ENCODE results near the gene KCND3. TPM values are rescaled to one million over a fixed set of nuclear protein-coding genes. Genes with fewer than 3 reads are reported as not detected.

KCND3 gene
- total and polyA plus RNA-seq, 2 of the 4 experiments (the other 2 are of a cell fraction) = under 0.01 to 0.03 TPM

GRCh38 chr1:111976842-111977241 is 12.6 kb downstream of the KCND3 start:
- dilution Hi-C loops (cut with HindIII; ENCODE audit: low sequenced_read_pairs, unreplicated experiment) = no loop called here
- ATAC-seq (ENCODE audit: low read depth) = no peak
- H3K4me2 ChIP-seq (ENCODE audit: low read depth, low read length) = no peak overlapping the region
- H2AFZ ChIP-seq (replicated peaks; ENCODE audit: low read length, poor library complexity) = no peak overlapping the region
- WGBS, 2 experiments (ENCODE audit: extremely low coverage in 2 of 2, insufficient read length in 1 of 2) = 38% methylated on average over 1 of the region's 3 CpGs; no CpG with 5 or more reads in 1 of the 2 experiments
- no peak overlapping the region for H3K14ac ChIP-seq (replicated peaks; ENCODE audit: low read depth, low read length)
- no peaks in the 10 kb centered on the region for H3K79me1 ChIP-seq (ENCODE audit: low read depth in 1 of 2, low read length in 2 of 2)
- ChIA-PET POLR2A (ENCODE audit: unreplicated experiment) (no interaction called here), CTCF (no interaction called here)
- H2AK9ac ChIP-seq (replicated peaks; ENCODE audit: low read depth, low read length, poor library complexity) = no peak overlapping the region
- no peak overlapping the region for H3K27ac ChIP-seq (ENCODE audit: insufficient read depth, low read length)
- H2BK120ac ChIP-seq (ENCODE audit: low read depth, low read length) = no peak overlapping the region
- DNase-seq = no peak
- no peak overlapping the region for H2BK5ac ChIP-seq (ENCODE audit: low read depth, low read length, poor library complexity, severe bottlenecking)
- intact Hi-C loops (cut with micrococcal nuclease) = no loop called here
- H3K4me3 ChIP-seq (ENCODE audit: insufficient read depth, low read depth, low read length) = no peak overlapping the region
- TF ChIP-seq SMC3 (IDR thresholded peaks at IDR 0.05; ENCODE audit: low read depth, low read length) = no peak
- TF ChIP-seq, protein P1, sequence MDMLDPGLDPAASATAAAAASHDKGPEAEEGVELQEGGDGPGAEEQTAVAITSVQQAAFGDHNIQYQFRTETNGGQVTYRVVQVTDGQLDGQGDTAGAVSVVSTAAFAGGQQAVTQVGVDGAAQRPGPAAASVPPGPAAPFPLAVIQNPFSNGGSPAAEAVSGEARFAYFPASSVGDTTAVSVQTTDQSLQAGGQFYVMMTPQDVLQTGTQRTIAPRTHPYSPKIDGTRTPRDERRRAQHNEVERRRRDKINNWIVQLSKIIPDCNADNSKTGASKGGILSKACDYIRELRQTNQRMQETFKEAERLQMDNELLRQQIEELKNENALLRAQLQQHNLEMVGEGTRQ (IDR thresholded peaks at IDR 0.05; ENCODE audit: low read depth, low read length) = no peak
- TF ChIP-seq RFX5 (IDR thresholded peaks at IDR 0.05; ENCODE audit: low read depth, low read length) = no peak
- TF ChIP-seq, protein P2, sequence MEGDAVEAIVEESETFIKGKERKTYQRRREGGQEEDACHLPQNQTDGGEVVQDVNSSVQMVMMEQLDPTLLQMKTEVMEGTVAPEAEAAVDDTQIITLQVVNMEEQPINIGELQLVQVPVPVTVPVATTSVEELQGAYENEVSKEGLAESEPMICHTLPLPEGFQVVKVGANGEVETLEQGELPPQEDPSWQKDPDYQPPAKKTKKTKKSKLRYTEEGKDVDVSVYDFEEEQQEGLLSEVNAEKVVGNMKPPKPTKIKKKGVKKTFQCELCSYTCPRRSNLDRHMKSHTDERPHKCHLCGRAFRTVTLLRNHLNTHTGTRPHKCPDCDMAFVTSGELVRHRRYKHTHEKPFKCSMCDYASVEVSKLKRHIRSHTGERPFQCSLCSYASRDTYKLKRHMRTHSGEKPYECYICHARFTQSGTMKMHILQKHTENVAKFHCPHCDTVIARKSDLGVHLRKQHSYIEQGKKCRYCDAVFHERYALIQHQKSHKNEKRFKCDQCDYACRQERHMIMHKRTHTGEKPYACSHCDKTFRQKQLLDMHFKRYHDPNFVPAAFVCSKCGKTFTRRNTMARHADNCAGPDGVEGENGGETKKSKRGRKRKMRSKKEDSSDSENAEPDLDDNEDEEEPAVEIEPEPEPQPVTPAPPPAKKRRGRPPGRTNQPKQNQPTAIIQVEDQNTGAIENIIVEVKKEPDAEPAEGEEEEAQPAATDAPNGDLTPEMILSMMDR (conservative IDR thresholded peaks at IDR 0.05; ENCODE audit: low read depth, low read length) = no peak
- no peak for TF ChIP-seq MAFK (IDR thresholded peaks at IDR 0.05; ENCODE audit: low read depth, low read length)
- no peak for TF ChIP-seq RCOR1 (IDR thresholded peaks at IDR 0.05; ENCODE audit: insufficient replicate concordance, low read length)
- TF ChIP-seq BHLHE40 (IDR thresholded peaks at IDR 0.05; ENCODE audit: low read depth, low read length) = no peak
- no peak for TF ChIP-seq MAZ (IDR thresholded peaks at IDR 0.05; ENCODE audit: borderline replicate concordance, low read depth, low read length)
- TF ChIP-seq RAD21 (IDR thresholded peaks at IDR 0.05; ENCODE audit: low read length) = no peak
- TF ChIP-seq NFE2L2 (IDR thresholded peaks at IDR 0.05; ENCODE audit: low read depth, low read length) = no peak
- TF ChIP-seq CEBPB (IDR thresholded peaks at IDR 0.05; ENCODE audit: low read depth, low read length) = no peak
- TF ChIP-seq, protein P3, sequence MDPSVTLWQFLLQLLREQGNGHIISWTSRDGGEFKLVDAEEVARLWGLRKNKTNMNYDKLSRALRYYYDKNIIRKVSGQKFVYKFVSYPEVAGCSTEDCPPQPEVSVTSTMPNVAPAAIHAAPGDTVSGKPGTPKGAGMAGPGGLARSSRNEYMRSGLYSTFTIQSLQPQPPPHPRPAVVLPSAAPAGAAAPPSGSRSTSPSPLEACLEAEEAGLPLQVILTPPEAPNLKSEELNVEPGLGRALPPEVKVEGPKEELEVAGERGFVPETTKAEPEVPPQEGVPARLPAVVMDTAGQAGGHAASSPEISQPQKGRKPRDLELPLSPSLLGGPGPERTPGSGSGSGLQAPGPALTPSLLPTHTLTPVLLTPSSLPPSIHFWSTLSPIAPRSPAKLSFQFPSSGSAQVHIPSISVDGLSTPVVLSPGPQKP (IDR thresholded peaks at IDR 0.05; ENCODE audit: borderline replicate concordance, low read depth, low read length) = no peak
- no peak for TF ChIP-seq POLR2A (IDR thresholded peaks at IDR 0.05; ENCODE audit: low read depth, low read length)
- in situ Hi-C loops (cut with MboI; ENCODE audit: low sequenced_read_pairs) = no loop called here
- no peak overlapping the region for H3K18ac ChIP-seq (ENCODE audit: low read depth, low read length)
- H3K9me3 ChIP-seq (ENCODE audit: control insufficient read depth, insufficient read depth, low read length) = no peaks in the 10 kb centered on the region
- H2AK5ac ChIP-seq (ENCODE audit: low read depth, low read length) = no peak overlapping the region
- H3K4ac ChIP-seq (ENCODE audit: low read depth, low read length) = no peak overlapping the region
- H3K4me1 ChIP-seq (ENCODE audit: control insufficient read depth, insufficient read depth, low read length) = no peaks in the 10 kb centered on the region
- no peak overlapping the region for H4K5ac ChIP-seq (ENCODE audit: low read depth, low read length)
- H3K36me3 ChIP-seq (ENCODE audit: control insufficient read depth, insufficient read depth, low read length) = no peaks in the 10 kb centered on the region
- peaks cover 2% of the 10 kb centered on the region for H3K27me3 ChIP-seq (ENCODE audit: control insufficient read depth, insufficient read depth, low read length)
- H2BK20ac ChIP-seq (ENCODE audit: low read depth, low read length) = no peak overlapping the region
- H4K91ac ChIP-seq (ENCODE audit: insufficient read depth, low read depth, low read length) = no peak overlapping the region
- H2BK15ac ChIP-seq (ENCODE audit: low read depth, low read length) = no peak overlapping the region
- H4K20me1 ChIP-seq (ENCODE audit: insufficient read depth, low read length) = no peaks in the 10 kb centered on the region
- BruUV-seq (replicated peaks) = no TSS peak
- H3K9ac ChIP-seq (ENCODE audit: low read depth, low read length) = no peak overlapping the region
- H3K23ac ChIP-seq (ENCODE audit: low read depth, low read length) = no peak overlapping the region
- H3K56ac ChIP-seq (ENCODE audit: extremely low read depth, insufficient read depth, low read length) = no peak overlapping the region
- H3K9me1 ChIP-seq (ENCODE audit: insufficient read depth, low read length) = no peaks in the 10 kb centered on the region
- no peak overlapping the region for H4K8ac ChIP-seq (ENCODE audit: low read depth in 2 of 2, low read length in 2 of 2)

All from IMR-90 (cell line).